D721Med (cell line): Measurements from ENCODE around the gene TMEM185A.
A peak's percentile ranks its signal among the peaks of the same experiment; 100 is the strongest.
"Not testable (repeated sequence)": the region's sequence is repeated elsewhere in the genome, so short reads cannot be mapped to it uniquely, and the experiment has no call there.

ENCODE experiments used
- DNase-seq: peaks from one replicate; pipeline ENCODE4 v3.0.0; 2011; ENCODE audit warnings: low spot score; ENCODE audit not compliant: insufficient read length
- FAIRE-seq: peaks from 2 replicates; lab custom pipeline; 2011; peaks lifted over from hg19 to GRCh38; lab: Jason Lieb, UNC
- CTCF ChIP-seq: IDR thresholded peaks from 2 replicates; pipeline ENCODE4 v1.5.1; 2012; ENCODE audit warnings: mild to moderate bottlenecking, control low read depth; ENCODE audit not compliant: insufficient read depth; ENCODE audit errors: missing control alignments

The TMEM185A gene

DNA sequence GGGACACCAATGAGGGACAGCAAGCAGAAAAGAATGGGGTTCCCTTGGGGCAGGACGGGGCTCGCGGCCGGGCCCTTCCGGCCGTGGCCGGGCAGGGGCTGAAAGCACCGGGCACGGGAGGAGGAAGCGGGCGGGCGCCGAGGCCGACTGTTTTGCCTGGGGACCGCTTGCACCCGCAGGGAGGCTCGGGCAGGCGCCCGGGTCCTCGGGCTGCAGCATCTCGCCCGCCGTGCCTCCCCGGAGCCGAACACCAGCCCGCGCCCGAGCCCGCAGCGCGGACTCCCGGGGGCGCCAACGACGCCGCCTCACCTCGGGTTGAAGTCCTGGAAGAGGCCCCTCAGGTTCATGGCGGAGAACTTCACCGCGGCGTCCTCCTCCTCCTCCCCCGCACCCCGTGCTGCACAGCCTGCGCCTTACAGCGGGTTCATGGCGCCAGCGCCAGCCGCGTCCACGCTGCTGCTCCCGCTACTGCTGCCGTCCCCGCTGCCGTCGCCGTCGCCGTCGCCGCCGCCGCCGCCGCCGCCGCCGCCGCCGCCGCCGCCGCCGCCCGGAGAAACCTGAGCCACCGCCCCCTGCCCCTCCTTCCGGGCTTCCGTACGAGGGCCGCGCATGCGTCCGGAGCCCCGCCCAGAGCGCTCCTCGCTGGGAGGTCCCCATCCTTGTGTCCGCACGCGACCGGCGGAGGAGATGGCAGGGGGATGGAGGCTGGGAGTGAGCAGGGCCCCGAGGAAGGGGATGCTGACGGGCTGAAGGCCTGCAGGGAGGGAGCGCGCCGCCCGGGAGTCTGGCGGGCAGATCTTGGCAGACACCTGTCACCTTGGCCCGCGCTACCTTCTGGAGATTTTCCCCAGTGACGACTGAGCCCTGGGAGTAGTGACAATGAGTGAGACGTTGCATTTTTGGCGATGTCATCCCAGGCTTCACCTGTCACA, at the start of gene TMEM185A:
Gene TMEM185A, minus strand, starts transcription at position 559 of the 932 bp plus-strand sequence. Its CDS starts 212 bp downstream, at position 347.
- DNase-seq (peak; percentile 31), FAIRE-seq (no peak)
- no peak for TF ChIP-seq CTCF

GRCh38 chrX:149681182-149681581, 49.6 kb upstream of the TMEM185A start:
- DNase-seq (no peak), FAIRE-seq (no peak)
- no peak for TF ChIP-seq CTCF

DNA sequence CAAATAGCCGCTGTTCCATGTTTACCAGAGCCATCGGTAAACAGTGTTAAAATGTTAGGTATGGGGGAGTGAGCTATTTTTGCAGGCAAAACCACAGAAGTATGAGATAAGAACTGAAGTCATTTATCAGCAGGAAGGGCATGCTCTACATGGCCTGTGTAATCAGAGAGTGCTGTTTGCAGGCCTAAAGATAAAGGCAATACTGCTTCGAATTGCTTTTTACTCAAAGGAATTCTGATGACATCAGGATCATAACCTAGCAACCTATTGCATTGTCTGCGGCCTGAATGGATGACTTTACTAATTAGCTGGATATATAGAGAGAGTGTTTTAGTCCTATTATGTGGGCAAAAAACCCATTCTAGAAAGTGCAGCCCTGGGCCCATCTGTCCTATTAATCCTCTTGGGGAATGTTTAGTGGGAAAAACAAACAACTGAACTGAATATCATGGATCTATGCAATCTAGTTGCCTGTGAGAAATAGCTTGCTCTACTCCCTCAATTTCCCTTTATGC, 47.6 kb upstream of the TMEM185A start:
- FAIRE-seq, DNase-seq: not testable (repeated sequence)

GRCh38 chrX:149675554-149675953, 44.0 kb upstream of the TMEM185A start:
- not testable (repeated sequence) for FAIRE-seq, DNase-seq

GRCh38 chrX:149675088-149675487, 43.5 kb upstream of the TMEM185A start:
- DNase-seq, FAIRE-seq: not testable (repeated sequence)

- FAIRE-seq, DNase-seq: not testable (repeated sequence)
Observed at GRCh38 chrX:149660613-149661012, 29.0 kb upstream of the TMEM185A start.

DNA sequence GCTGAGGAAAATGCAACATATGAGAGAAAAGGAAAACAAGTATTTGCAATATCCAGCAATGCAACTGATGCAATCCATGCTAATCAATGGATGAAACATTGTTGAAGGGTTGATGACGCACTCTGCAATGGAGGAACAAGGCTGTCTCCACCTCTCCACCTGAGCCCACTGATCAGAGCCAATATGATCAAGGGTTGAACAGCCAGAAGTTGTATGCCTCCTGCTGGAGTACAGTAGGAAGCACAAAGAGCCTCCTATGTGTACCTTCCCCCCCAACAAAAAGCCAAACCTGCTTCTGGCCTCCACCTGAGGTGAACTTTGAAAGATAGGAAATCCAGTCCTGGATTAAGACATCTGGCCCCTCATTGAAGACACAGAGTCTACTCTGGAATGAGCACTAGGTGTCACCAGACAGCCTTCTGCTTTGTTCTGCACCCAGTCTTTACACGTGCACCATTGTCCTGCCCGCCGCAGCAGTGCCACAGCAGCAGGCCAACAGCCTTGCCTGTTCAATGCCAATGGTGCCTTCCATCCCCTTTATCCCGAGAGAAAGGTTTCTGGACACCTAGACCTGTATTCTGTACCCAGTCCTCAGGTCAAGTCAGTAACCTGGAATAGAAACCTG, 24.8 kb upstream of the TMEM185A start:
- FAIRE-seq = peak; percentile 51
- not testable (repeated sequence) for DNase-seq

DNA sequence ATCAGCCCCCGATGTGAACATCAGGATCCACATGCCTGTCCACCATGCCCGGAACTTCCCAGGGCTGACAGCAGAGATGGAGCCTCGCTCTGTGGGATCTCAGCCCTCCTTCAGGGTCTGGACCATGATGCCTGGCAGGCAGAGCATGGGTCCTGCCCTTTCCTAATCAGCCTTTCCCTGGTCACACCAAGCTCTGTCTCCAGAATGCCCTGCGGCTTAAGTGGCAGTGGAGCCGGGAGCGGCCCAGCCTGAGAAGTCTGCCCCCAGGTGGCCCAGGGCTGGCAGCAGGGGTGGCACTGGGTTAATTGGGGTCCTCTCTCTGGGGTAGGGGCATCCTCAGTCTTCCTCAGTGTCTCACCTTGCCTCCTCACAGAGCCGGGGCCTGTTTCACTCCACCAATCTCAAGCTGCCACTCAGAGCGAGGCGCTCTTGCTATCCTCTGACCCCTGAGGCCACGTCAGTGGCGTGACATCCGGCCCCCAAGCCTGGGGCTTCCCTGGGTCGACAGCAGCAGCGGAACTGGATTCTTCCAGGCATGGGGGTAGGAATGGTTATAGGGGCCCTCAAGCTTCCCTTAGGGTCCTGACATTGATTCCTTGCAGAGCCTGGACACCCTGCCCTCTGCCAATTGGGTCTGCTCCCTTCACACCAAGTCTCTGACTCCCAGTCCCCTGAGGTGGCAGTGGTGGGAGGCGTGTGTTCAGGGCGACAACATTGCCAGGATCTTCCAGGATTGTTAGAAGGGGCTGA, 20.8 kb upstream of the TMEM185A start:
- TF ChIP-seq CTCF = no peak
- DNase-seq (no peak), FAIRE-seq (no peak)

DNA sequence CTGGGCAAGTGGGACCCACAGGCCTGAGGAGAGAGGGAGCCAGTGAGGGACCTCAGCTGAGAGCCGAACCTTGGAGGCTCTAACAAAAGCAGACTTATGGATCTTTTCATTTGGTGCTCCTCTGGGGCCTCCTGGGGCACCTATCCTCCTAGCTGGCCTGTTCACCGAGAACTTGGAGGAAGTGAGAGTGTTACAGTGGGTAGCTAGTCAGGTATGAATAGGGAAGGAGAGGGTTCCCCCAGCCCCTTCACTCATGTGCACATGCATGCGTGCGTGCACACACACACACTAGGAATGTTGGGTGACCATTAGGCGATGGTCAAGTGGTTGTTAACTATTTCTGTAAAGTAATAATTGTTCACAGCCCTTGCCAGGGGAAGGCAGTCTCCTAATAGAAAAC, 18.6 kb upstream of the TMEM185A start:
- DNase-seq (no peak), FAIRE-seq (no peak)
- no peak for TF ChIP-seq CTCF
